ENCODE results near the gene DBH. TPM values are rescaled to one million over a fixed set of nuclear protein-coding genes. Genes with fewer than 3 reads are reported as not detected.

The DBH gene
- total RNA-seq, 1 donor from 2014 or later = not detected

- TF ChIP-seq CTCF (IDR thresholded peaks at IDR 0.05; ENCODE audit: insufficient read depth, low read length, severe bottlenecking) = no peak
- FAIRE-seq = no peak
- peaks cover 31% of the 10 kb centered on the region for H3K27me3 ChIP-seq (ENCODE audit: control insufficient read depth, insufficient read depth, low read length)
Measured at GRCh38 chr9:133699546-133699945, 63.4 kb downstream of the DBH start.

GRCh38 chr9:133700819-133701320 lies 64.7 kb downstream of the DBH start:
- Histone ChIP-seq H3K4me3 (ENCODE audit: low read depth, low read length) (no peak overlapping the region), H3K36me3 (ENCODE audit: control insufficient read depth, insufficient read depth, low read length) (no peaks in the 10 kb centered on the region), H3K27me3 (ENCODE audit: control insufficient read depth, insufficient read depth, low read length) (peaks cover 31% of the 10 kb centered on the region)
- FAIRE-seq = no peak
- no peak for DNase-seq (ENCODE audit: low read depth)
- no peak for TF ChIP-seq CTCF (IDR thresholded peaks at IDR 0.05; ENCODE audit: insufficient read depth, low read length, severe bottlenecking)

More at GRCh38 chr9:133699546-133699945, 63.4 kb downstream of the DBH start:
- Histone ChIP-seq H3K4me3 (ENCODE audit: low read depth, low read length) (no peak overlapping the region), H3K36me3 (ENCODE audit: control insufficient read depth, insufficient read depth, low read length) (no peaks in the 10 kb centered on the region)
- no peak for DNase-seq (ENCODE audit: low read depth)

- Histone ChIP-seq H3K27me3 (ENCODE audit: control insufficient read depth, insufficient read depth, low read length) (peaks cover 33% of the 10 kb centered on the region), H3K36me3 (ENCODE audit: control insufficient read depth, insufficient read depth, low read length) (no peaks in the 10 kb centered on the region), H3K4me3 (ENCODE audit: low read depth, low read length) (no peak overlapping the region)
- FAIRE-seq = no peak
- TF ChIP-seq CTCF (IDR thresholded peaks at IDR 0.05; ENCODE audit: insufficient read depth, low read length, severe bottlenecking) = no peak
- DNase-seq (ENCODE audit: low read depth) = no peak
Measured at GRCh38 chr9:133701321-133701980, 65.3 kb downstream of the DBH start.

GRCh38 chr9:133701981-133702797 lies 66.0 kb downstream of the DBH start:
- FAIRE-seq (no peak), DNase-seq (ENCODE audit: low read depth) (no peak)
- Histone ChIP-seq H3K4me3 (ENCODE audit: low read depth, low read length) (no peak overlapping the region), H3K36me3 (ENCODE audit: control insufficient read depth, insufficient read depth, low read length) (no peaks in the 10 kb centered on the region), H3K27me3 (ENCODE audit: control insufficient read depth, insufficient read depth, low read length) (peaks cover 31% of the 10 kb centered on the region)
- TF ChIP-seq CTCF (IDR thresholded peaks at IDR 0.05; ENCODE audit: insufficient read depth, low read length, severe bottlenecking) = no peak

GRCh38 chr9:133702798-133703590 lies 66.8 kb downstream of the DBH start:
- Histone ChIP-seq H3K36me3 (ENCODE audit: control insufficient read depth, insufficient read depth, low read length) (no peaks in the 10 kb centered on the region), H3K4me3 (ENCODE audit: low read depth, low read length) (no peak overlapping the region), H3K27me3 (ENCODE audit: control insufficient read depth, insufficient read depth, low read length) (peaks cover 31% of the 10 kb centered on the region)
- no peak for FAIRE-seq
- no peak for DNase-seq (ENCODE audit: low read depth)
- no peak for TF ChIP-seq CTCF (IDR thresholded peaks at IDR 0.05; ENCODE audit: insufficient read depth, low read length, severe bottlenecking)
